HepG2 (cell line): ENCODE results near the gene TNFAIP3. TPM values are rescaled to one million over a fixed set of nuclear protein-coding genes. Genes with fewer than 3 reads are reported as not detected.

Source experiments
- ATAC-seq: fragments of 200-7000 bp; cut with Tn5 transposase; 3 replicates; pipeline ENCODE4 v1.9.1; 2020; ENCODE audit warnings: mild to moderate bottlenecking, moderate library complexity
- BruUV-seq: library from RNA; stranded (reverse); fragments of 400-500 nt; replicated peaks from 2 replicates; lab custom pipeline; 2021; lab: Mats Ljungman, UMichigan
- CTCF ChIA-PET: fragments of 300-600 bp; formaldehyde crosslinking; extraction: SDS; loops from one replicate; lab custom pipeline; 2021; ENCODE audit warnings: low total read pairs, inconsistent platforms, low intra/inter-chr PET ratio; lab: Yijun Ruan, JAX
- POLR2A ChIA-PET: fragments of 350-600 bp; sonication (Branson Sonifier 250); formaldehyde crosslinking; loops from one replicate; lab custom pipeline; 2020; ENCODE audit warnings: antibody characterized with exemption, inconsistent platforms; lab: Yijun Ruan, JAX
- DNase-seq: peaks from one replicate; pipeline ENCODE4 v3.0.0-alpha.2; 2015; ENCODE audit warnings: low spot score
- FAIRE-seq: peaks from 3 replicates; lab custom pipeline; 2011; peaks lifted over from hg19 to GRCh38; lab: Jason Lieb, UNC
- H2AFZ ChIP-seq: one replicate; pipeline ENCODE4 v1.6.1; 2011; ENCODE audit warnings: low read length, inconsistent platforms
- H3K27ac ChIP-seq: fragments of 300-600 bp; 3 replicates; pipeline ENCODE4 v1.8.0; 2011; ENCODE audit warnings: mixed run types, mild to moderate bottlenecking, mixed read lengths, low read length, inconsistent platforms; ENCODE audit not compliant: insufficient read depth; ENCODE audit errors: extremely low read length
- H3K27me3 ChIP-seq, 2 experiments: fragments of 200-600 bp in 1 of 2; 2 replicates in 1 of 2; 3 replicates in 1 of 2; pipeline versions ENCODE4 v1.6.0 to v1.8.0; 2011; ENCODE audit warnings: low read length in 2 of 2, mild to moderate bottlenecking in 2 of 2, moderate library complexity in 2 of 2, inconsistent platforms in 1 of 2; ENCODE audit not compliant: insufficient read depth in 2 of 2, control insufficient read depth in 1 of 2
- H3K36me3 ChIP-seq, 2 experiments: fragments of 200-600 bp in 1 of 2; replicated peaks in 1 of 2; 2 replicates in 1 of 2; 3 replicates in 1 of 2; pipeline versions ENCODE4 v1.5.1 to v1.8.0; 2011; ENCODE audit warnings: low read length in 2 of 2, inconsistent platforms in 1 of 2; ENCODE audit not compliant: insufficient read depth in 2 of 2, control insufficient read depth in 1 of 2
- H3K4me1 ChIP-seq: 2 replicates; pipeline ENCODE4 v1.5.1; 2012; ENCODE audit warnings: low read length, inconsistent platforms; ENCODE audit not compliant: insufficient read depth
- H3K4me2 ChIP-seq: 2 replicates; pipeline ENCODE4 v1.6.0; 2011; ENCODE audit warnings: low read depth, low read length, inconsistent platforms
- H3K4me3 ChIP-seq, 3 experiments: fragments of 200-600 bp in 1 of 3; sonication (generic), shearing (Covaris generic) in 1 of 3; replicated peaks in 1 of 3; 2 replicates each; pipeline ENCODE4 v1.5.1; 2011 to 2016; ENCODE audit warnings: low read length in 3 of 3, inconsistent platforms in 2 of 3, low read depth in 2 of 3, mild to moderate bottlenecking in 2 of 3, control low read depth in 1 of 3, mixed read lengths in 1 of 3; ENCODE audit not compliant: insufficient read depth in 1 of 3
- H3K79me2 ChIP-seq: one replicate; pipeline ENCODE4 v1.6.1; 2011; ENCODE audit warnings: low read length, inconsistent platforms; ENCODE audit not compliant: insufficient read depth
- H3K9ac ChIP-seq: 2 replicates; pipeline ENCODE4 v1.6.0; 2011; ENCODE audit warnings: mild to moderate bottlenecking, low read depth, low read length, inconsistent platforms; ENCODE audit not compliant: insufficient read depth
- H3K9me3 ChIP-seq: 2 replicates; pipeline ENCODE4 v1.5.1; 2012; ENCODE audit warnings: mild to moderate bottlenecking, low read length
- H4K20me1 ChIP-seq: 2 replicates; pipeline ENCODE4 v1.6.0; 2011; ENCODE audit warnings: inconsistent platforms, mild to moderate bottlenecking, low read length, moderate library complexity; ENCODE audit not compliant: insufficient read depth
- ARID5B ChIP-seq: IDR thresholded peaks from 2 replicates; pipeline ENCODE4 v1.4.0; 2020; ENCODE audit warnings: mild to moderate bottlenecking, missing genetic modification reagents
- CC2D1A ChIP-seq: sonication (generic); formaldehyde crosslinking; IDR thresholded peaks from 2 replicates; pipeline ENCODE4 v1.8.1; 2023; ENCODE audit warnings: mild to moderate bottlenecking, missing genetic modification reagents
- ELF3 ChIP-seq: IDR thresholded peaks from 2 replicates; pipeline ENCODE4 v1.6.1; 2016; ENCODE audit warnings: missing genetic modification reagents, missing compliant biosample characterization
- EP300 ChIP-seq, 3 experiments: sonication (generic) in 1 of 3; formaldehyde crosslinking in 1 of 3; IDR thresholded peaks; 2 replicates each; pipeline versions ENCODE4 v1.5.1 to v1.6.1; 2011 to 2020; ENCODE audit warnings: low read depth in 2 of 3, low read length in 2 of 3, borderline replicate concordance in 1 of 3, improper control_type of control experiment in 1 of 3, mild to moderate bottlenecking in 1 of 3, missing genetic modification reagents in 1 of 3, moderate library complexity in 1 of 3
- ESRRA ChIP-seq: sonication (generic); formaldehyde crosslinking; IDR thresholded peaks from 2 replicates; pipeline ENCODE4 v1.5.1; 2020; ENCODE audit warnings: mild to moderate bottlenecking, low read depth, missing genetic modification reagents
- FOXA3 ChIP-seq: IDR thresholded peaks from 2 replicates; pipeline ENCODE4 v1.6.1; 2016; ENCODE audit warnings: missing genetic modification reagents, missing compliant biosample characterization
- HNF4A ChIP-seq: sonication (generic); formaldehyde crosslinking; IDR thresholded peaks from 2 replicates; pipeline ENCODE4 v1.4.0; 2020; ENCODE audit warnings: missing genetic modification reagents
- IRF2 ChIP-seq: IDR thresholded peaks from 2 replicates; pipeline ENCODE4 v1.6.1; 2018; ENCODE audit warnings: missing genetic modification reagents, missing compliant biosample characterization
- MBD4 ChIP-seq: IDR thresholded peaks from 2 replicates; pipeline ENCODE4 v1.6.1; 2012; ENCODE audit warnings: low read length, inconsistent platforms, borderline replicate concordance
- MED1 ChIP-seq: sonication (generic); formaldehyde crosslinking; IDR thresholded peaks from 2 replicates; pipeline ENCODE4 v1.4.0; 2020; ENCODE audit warnings: missing genetic modification reagents
- NFYC ChIP-seq: IDR thresholded peaks from 2 replicates; pipeline ENCODE4 v1.6.1; 2016; ENCODE audit warnings: missing genetic modification reagents, missing compliant biosample characterization
- NR2F1 ChIP-seq, 2 experiments: fragments of 450-650 bp in 1 of 2; formaldehyde crosslinking in 1 of 2; IDR thresholded peaks; 2 replicates each; pipeline versions ENCODE4 v1.5.0 to v1.6.1; 2016 to 2020; ENCODE audit warnings: mild to moderate bottlenecking in 1 of 2, missing compliant biosample characterization in 1 of 2, missing genetic modification reagents in 1 of 2, moderate library complexity in 1 of 2
- RARA ChIP-seq: IDR thresholded peaks from 2 replicates; pipeline ENCODE4 v1.6.1; 2016; ENCODE audit warnings: missing genetic modification reagents, missing compliant biosample characterization
- SALL1 ChIP-seq: sonication (generic); formaldehyde crosslinking; IDR thresholded peaks from 2 replicates; pipeline ENCODE4 v1.8.0; 2022; ENCODE audit warnings: mild to moderate bottlenecking, missing genetic modification reagents
- ZNF331 ChIP-seq: sonication (generic); formaldehyde crosslinking; IDR thresholded peaks from 2 replicates; pipeline ENCODE4 v1.4.0; 2020; ENCODE audit warnings: missing genetic modification reagents
- ZNF75D ChIP-seq: sonication (generic); formaldehyde crosslinking; IDR thresholded peaks from 2 replicates; pipeline ENCODE4 v1.8.1; 2023; ENCODE audit warnings: missing genetic modification reagents, mild to moderate bottlenecking, borderline replicate concordance
- ZSCAN30 ChIP-seq: sonication (generic); formaldehyde crosslinking; IDR thresholded peaks from 2 replicates; pipeline ENCODE4 v1.5.0; 2020; ENCODE audit warnings: mild to moderate bottlenecking, missing genetic modification reagents
- WGBS: methylation state at CpG from one replicate; pipeline ENCODE4 v1.1.6; 2017; ENCODE audit warnings: low lambda C conversion rate; 5-methylcytosine and 5-hydroxymethylcytosine counted together
- in situ Hi-C: cut with HindIII; loops from 2 replicates; pipeline ENCODE4 v1.10.0; 2017; ENCODE audit warnings: low pct_unique_long_range_greater_than_20kb; ENCODE audit not compliant: extremely low pct_ligation_motif_present
- intact Hi-C: fragments of 100-400 bp; cut with micrococcal nuclease; formaldehyde crosslinking; loops from one replicate; pipeline ENCODE4 v1.10.0; 2022; ENCODE audit not compliant: unreplicated experiment
- polyA plus RNA-seq, 8 experiments: library from polyadenylated mRNA; depleted of rRNA in 3 of 8; stranded (reverse) in 7 of 8; unstranded in 1 of 8; fragments of >200 nt; fragmentation: Illumina TruSeq in 4 of 8; extraction: Trizol in 4 of 8; gene quantifications; 2 replicates each; pipeline versions ENCODE4 v1.2.1 to v1.2.3, GENCODE V29; 2011 to 2016; ENCODE audit warnings: low read depth in 4 of 8, missing spikeins in 1 of 8, mixed read lengths in 1 of 8; ENCODE audit not compliant: insufficient read depth in 1 of 8
- total RNA-seq, 5 experiments: library from RNA; depleted of rRNA; stranded (reverse); fragments of >200 nt; fragmentation: Illumina TruSeq; extraction: Trizol; gene quantifications; 2 replicates each; pipeline ENCODE4 v1.2.3, GENCODE V29; 2016; ENCODE audit warnings: low read depth in 1 of 5
- TF ChIP-seq, protein P1 (sequence below): sonication (generic); formaldehyde crosslinking; IDR thresholded peaks from 2 replicates; pipeline ENCODE4 v1.4.0; 2020; ENCODE audit warnings: low read depth, mild to moderate bottlenecking, missing genetic modification reagents
- TF ChIP-seq, protein P2 (sequence below): sonication (generic); formaldehyde crosslinking; IDR thresholded peaks from 2 replicates; pipeline ENCODE4 v1.5.0; 2020; ENCODE audit warnings: mild to moderate bottlenecking, missing genetic modification reagents

TNFAIP3 gene
- total and polyA plus RNA-seq, 2 of the 13 experiments (the other 11 are each of a cell fraction or from before 2014, with no cell fraction given), result 28.2 to 47.1 TPM

- Histone ChIP-seq H2AFZ (no peak overlapping the region), H4K20me1 (no peaks in the 10 kb centered on the region), H3K4me3 (no peak overlapping the region), H3K36me3 (no peaks in the 10 kb centered on the region), H3K9me3 (no peaks in the 10 kb centered on the region), H3K4me2 (peak overlapping the region; percentile 20; the same call in 1 of the 2 replicates), H3K27me3 (no peaks in the 10 kb centered on the region), H3K27ac (no peak overlapping the region), H3K4me1 (peaks cover 49% of the 10 kb centered on the region), H3K79me2 (no peaks in the 10 kb centered on the region), H3K9ac (no peak overlapping the region)
- DNase-seq, result peak; percentile 60
- peak; percentile 50 for FAIRE-seq
- BruUV-seq, result no TSS peak
- in situ Hi-C loops (no loop called here), intact Hi-C loops (no loop called here)
- WGBS, result 50% methylated on average over 6 of the region's 6 CpGs
- ATAC-seq, result peak; percentile 82
- ChIA-PET CTCF (no interaction called here), POLR2A (no interaction called here)
- TF ChIP-seq EP300 (IDR thresholded peaks at IDR 0.05; ENCODE audit: low read depth in 2 of 2, low read length in 2 of 2) (0 out of 4 replicates have a peak, but pooled peaks of 1 of the 2 experiments have one; percentile 34), EP300 (CRISPR knock-in tag; IDR thresholded peaks at IDR 0.05; ENCODE audit: borderline replicate concordance) (no peak), HNF4A (CRISPR knock-in tag) (peak; percentile 79), ZNF331 (CRISPR knock-in tag) (peak; percentile 24; the same call in 1 of the 2 replicates), IRF2 (CRISPR knock-in tag) (no peak), MED1 (CRISPR knock-in tag) (peak; percentile 63), ESRRA (peak; percentile 72), NR2F1 (CRISPR knock-in tag; IDR thresholded peaks at IDR 0.05) (peak; percentile 10 to 54; a peak in 3 of 4 replicates), RARA (peak; percentile 87), ZSCAN30 (CRISPR knock-in tag) (0 out of 2 replicates have a peak, but pooled peaks have one; percentile 31), ELF3 (CRISPR knock-in tag) (peak; percentile 16; the same call in 1 of the 2 replicates), ARID5B (CRISPR knock-in tag) (peak; percentile 70), CC2D1A (CRISPR knock-in tag) (no peak), NFYC (no peak), SALL1 (peak; percentile 70), FOXA3 (peak; percentile 34; the same call in 1 of the 2 replicates), ZNF75D (CRISPR knock-in tag) (no peak), MBD4 (no peak)
- TF ChIP-seq, protein P1, sequence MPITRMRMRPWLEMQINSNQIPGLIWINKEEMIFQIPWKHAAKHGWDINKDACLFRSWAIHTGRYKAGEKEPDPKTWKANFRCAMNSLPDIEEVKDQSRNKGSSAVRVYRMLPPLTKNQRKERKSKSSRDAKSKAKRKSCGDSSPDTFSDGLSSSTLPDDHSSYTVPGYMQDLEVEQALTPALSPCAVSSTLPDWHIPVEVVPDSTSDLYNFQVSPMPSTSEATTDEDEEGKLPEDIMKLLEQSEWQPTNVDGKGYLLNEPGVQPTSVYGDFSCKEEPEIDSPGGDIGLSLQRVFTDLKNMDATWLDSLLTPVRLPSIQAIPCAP (CRISPR knock-in tag), result no peak
- TF ChIP-seq, protein P2, sequence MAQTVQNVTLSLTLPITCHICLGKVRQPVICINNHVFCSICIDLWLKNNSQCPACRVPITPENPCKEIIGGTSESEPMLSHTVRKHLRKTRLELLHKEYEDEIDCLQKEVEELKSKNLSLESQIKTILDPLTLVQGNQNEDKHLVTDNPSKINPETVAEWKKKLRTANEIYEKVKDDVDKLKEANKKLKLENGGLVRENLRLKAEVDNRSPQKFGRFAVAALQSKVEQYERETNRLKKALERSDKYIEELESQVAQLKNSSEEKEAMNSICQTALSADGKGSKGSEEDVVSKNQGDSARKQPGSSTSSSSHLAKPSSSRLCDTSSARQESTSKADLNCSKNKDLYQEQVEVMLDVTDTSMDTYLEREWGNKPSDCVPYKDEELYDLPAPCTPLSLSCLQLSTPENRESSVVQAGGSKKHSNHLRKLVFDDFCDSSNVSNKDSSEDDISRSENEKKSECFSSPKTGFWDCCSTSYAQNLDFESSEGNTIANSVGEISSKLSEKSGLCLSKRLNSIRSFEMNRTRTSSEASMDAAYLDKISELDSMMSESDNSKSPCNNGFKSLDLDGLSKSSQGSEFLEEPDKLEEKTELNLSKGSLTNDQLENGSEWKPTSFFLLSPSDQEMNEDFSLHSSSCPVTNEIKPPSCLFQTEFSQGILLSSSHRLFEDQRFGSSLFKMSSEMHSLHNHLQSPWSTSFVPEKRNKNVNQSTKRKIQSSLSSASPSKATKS (CRISPR knock-in tag), result no peak
Measured at GRCh38 chr6:137846274-137846673, 20.8 kb upstream of the TNFAIP3 start.
